Measurements from ENCODE around the gene RAVER1.

DNA sequence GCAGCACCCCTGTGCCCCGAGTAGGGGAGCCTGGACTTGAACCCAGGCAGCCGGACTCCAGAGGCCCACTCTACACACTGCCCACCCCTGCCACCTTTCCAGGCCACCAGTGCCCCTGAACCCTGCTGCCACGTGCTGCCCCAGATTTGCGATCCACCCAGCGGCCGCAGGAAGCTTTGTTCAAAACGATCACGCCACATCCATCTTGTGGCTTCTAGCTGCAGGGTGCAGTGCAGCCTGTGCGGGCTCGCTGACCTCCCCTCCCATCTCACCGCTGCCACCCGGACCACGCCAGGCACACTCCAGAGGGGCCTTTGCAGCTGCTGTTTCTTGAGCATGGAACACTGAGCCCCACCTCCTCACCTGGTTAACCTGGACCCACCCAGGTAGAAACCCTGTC is 3.8 kb downstream of the RAVER1 start:
- no peak for TF ChIP-seq ZNF146 (tag by site-specific recombination; IDR thresholded peaks at IDR 0.05)
- TF ChIP-seq, protein P1, sequence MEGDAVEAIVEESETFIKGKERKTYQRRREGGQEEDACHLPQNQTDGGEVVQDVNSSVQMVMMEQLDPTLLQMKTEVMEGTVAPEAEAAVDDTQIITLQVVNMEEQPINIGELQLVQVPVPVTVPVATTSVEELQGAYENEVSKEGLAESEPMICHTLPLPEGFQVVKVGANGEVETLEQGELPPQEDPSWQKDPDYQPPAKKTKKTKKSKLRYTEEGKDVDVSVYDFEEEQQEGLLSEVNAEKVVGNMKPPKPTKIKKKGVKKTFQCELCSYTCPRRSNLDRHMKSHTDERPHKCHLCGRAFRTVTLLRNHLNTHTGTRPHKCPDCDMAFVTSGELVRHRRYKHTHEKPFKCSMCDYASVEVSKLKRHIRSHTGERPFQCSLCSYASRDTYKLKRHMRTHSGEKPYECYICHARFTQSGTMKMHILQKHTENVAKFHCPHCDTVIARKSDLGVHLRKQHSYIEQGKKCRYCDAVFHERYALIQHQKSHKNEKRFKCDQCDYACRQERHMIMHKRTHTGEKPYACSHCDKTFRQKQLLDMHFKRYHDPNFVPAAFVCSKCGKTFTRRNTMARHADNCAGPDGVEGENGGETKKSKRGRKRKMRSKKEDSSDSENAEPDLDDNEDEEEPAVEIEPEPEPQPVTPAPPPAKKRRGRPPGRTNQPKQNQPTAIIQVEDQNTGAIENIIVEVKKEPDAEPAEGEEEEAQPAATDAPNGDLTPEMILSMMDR (tag by site-specific recombination; IDR thresholded peaks at IDR 0.05): no peak
- no peak for TF ChIP-seq ZNF112 (tag by site-specific recombination; IDR thresholded peaks at IDR 0.05)
- no peak for TF ChIP-seq ZNF76 (tag by site-specific recombination; IDR thresholded peaks at IDR 0.05; ENCODE audit: borderline replicate concordance, low read depth)
- TF ChIP-seq, protein P2, sequence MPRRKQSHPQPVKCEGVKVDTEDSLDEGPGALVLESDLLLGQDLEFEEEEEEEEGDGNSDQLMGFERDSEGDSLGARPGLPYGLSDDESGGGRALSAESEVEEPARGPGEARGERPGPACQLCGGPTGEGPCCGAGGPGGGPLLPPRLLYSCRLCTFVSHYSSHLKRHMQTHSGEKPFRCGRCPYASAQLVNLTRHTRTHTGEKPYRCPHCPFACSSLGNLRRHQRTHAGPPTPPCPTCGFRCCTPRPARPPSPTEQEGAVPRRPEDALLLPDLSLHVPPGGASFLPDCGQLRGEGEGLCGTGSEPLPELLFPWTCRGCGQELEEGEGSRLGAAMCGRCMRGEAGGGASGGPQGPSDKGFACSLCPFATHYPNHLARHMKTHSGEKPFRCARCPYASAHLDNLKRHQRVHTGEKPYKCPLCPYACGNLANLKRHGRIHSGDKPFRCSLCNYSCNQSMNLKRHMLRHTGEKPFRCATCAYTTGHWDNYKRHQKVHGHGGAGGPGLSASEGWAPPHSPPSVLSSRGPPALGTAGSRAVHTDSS (tag by site-specific recombination; IDR thresholded peaks at IDR 0.05): no peak
- TF ChIP-seq ZNF311 (tag by site-specific recombination; IDR thresholded peaks at IDR 0.05; ENCODE audit: borderline replicate concordance): no peak
- TF ChIP-seq, protein P3, sequence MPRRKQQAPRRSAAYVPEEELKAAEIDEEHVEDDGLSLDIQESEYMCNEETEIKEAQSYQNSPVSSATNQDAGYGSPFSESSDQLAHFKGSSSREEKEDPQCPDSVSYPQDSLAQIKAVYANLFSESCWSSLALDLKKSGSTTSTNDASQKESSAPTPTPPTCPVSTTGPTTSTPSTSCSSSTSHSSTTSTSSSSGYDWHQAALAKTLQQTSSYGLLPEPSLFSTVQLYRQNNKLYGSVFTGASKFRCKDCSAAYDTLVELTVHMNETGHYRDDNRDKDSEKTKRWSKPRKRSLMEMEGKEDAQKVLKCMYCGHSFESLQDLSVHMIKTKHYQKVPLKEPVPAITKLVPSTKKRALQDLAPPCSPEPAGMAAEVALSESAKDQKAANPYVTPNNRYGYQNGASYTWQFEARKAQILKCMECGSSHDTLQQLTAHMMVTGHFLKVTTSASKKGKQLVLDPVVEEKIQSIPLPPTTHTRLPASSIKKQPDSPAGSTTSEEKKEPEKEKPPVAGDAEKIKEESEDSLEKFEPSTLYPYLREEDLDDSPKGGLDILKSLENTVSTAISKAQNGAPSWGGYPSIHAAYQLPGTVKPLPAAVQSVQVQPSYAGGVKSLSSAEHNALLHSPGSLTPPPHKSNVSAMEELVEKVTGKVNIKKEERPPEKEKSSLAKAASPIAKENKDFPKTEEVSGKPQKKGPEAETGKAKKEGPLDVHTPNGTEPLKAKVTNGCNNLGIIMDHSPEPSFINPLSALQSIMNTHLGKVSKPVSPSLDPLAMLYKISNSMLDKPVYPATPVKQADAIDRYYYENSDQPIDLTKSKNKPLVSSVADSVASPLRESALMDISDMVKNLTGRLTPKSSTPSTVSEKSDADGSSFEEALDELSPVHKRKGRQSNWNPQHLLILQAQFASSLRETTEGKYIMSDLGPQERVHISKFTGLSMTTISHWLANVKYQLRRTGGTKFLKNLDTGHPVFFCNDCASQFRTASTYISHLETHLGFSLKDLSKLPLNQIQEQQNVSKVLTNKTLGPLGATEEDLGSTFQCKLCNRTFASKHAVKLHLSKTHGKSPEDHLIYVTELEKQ (tag by site-specific recombination; IDR thresholded peaks at IDR 0.05; ENCODE audit: borderline replicate concordance): no peak

All from HEK293 (cell line).